Calu3 (cell line): ENCODE results near the gene CEP70. TPM values are rescaled to one million over a fixed set of nuclear protein-coding genes. Genes with fewer than 3 reads are reported as not detected.

Experiments
- BruUV-seq: library from RNA; stranded (reverse); fragments of 400-500 nt; replicated peaks from 2 replicates; lab custom pipeline; 2021; lab: Mats Ljungman, UMichigan
- CTCF ChIA-PET: fragments of 300-600 bp; sonication (Branson Sonifier 250); formaldehyde crosslinking; loops from one replicate; lab custom pipeline; 2022; ENCODE audit warnings: antibody characterized with exemption; lab: Charles Lee
- DNase-seq: peaks from one replicate; pipeline ENCODE4 v3.0.0; 2022
- H3K27ac Mint-ChIP-seq: one replicate; pipeline ENCODE4 v1.8.0; 2022; ENCODE audit warnings: mixed read lengths; ENCODE audit not compliant: unreplicated experiment
- H3K27me3 Mint-ChIP-seq: one replicate; pipeline ENCODE4 v1.8.0; 2022; ENCODE audit warnings: mixed read lengths; ENCODE audit not compliant: unreplicated experiment
- H3K36me3 Mint-ChIP-seq: one replicate; pipeline ENCODE4 v1.8.0; 2022; ENCODE audit warnings: mild to moderate bottlenecking, moderate library complexity, mixed read lengths; ENCODE audit not compliant: insufficient read depth, unreplicated experiment
- H3K4me1 Mint-ChIP-seq: one replicate; pipeline ENCODE4 v1.8.0; 2022; ENCODE audit warnings: mild to moderate bottlenecking, low read depth, mixed read lengths; ENCODE audit not compliant: unreplicated experiment
- H3K4me3 Mint-ChIP-seq: one replicate; pipeline ENCODE4 v1.8.0; 2022; ENCODE audit warnings: mild to moderate bottlenecking, low read depth, moderate library complexity, mixed read lengths; ENCODE audit not compliant: unreplicated experiment
- H3K9me3 Mint-ChIP-seq: one replicate; pipeline ENCODE4 v1.8.0; 2022; ENCODE audit warnings: low read depth, mixed read lengths; ENCODE audit not compliant: unreplicated experiment
- intact Hi-C: fragments of 100-400 bp; cut with micrococcal nuclease; formaldehyde crosslinking; loops from one replicate; pipeline ENCODE4 v1.10.0; 2022; ENCODE audit not compliant: unreplicated experiment
- total RNA-seq: library from RNA; stranded (reverse); gene quantifications from 2 replicates; pipeline ENCODE4 v1.2.3, GENCODE V29; 2022
- TF ChIP-seq, protein P1 (sequence below): fragments of 200-600 bp; IDR thresholded peaks from one replicate; pipeline ENCODE4 v1.8.0; 2022; ENCODE audit warnings: antibody characterized with exemption; ENCODE audit not compliant: unreplicated experiment

CEP70 gene
- total RNA-seq, 1 experiment from 2014 or later = 99.1 TPM

DNA sequence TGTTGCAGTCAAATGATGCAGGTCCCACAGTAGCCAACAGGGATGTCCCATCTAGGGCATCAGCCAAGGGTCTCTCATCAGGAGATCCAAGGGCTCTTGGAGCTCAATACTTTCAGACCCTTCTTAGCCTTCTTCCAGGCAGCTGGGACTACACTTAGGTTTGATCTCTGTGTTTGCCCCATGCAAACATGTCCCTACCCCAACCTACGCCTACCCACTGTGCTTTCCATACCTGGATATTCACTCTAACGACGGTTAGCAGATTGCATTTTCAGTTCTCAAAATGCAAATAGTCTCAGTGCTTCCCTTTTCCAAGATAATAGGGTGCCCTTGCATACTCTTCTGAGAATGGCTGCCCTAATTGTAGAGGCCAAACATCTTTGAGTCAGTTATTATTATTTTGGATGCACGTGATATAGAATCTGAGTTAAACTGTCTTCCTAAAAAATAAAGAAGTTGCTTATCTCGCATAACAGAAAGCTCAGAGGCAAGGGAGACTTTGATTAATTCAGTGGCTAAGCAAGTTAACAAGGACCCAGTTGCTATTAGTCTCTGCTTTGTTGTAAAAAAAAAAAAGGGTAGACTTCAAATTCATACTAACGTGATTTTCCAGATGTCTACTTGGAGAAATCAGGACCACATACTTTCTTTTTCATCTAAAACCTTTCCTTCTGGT is 1.0 kb upstream of the CEP70 start:
- Mint-ChIP-seq H3K27ac (peak overlapping the region; percentile 90), H3K4me3 (peak overlapping the region; percentile 80), H3K36me3 (peaks cover 37% of the 10 kb centered on the region), H3K27me3 (no peaks in the 10 kb centered on the region), H3K9me3 (no peaks in the 10 kb centered on the region), H3K4me1 (peaks cover 38% of the 10 kb centered on the region)
- no TSS peak for BruUV-seq
- TF ChIP-seq, protein P1, sequence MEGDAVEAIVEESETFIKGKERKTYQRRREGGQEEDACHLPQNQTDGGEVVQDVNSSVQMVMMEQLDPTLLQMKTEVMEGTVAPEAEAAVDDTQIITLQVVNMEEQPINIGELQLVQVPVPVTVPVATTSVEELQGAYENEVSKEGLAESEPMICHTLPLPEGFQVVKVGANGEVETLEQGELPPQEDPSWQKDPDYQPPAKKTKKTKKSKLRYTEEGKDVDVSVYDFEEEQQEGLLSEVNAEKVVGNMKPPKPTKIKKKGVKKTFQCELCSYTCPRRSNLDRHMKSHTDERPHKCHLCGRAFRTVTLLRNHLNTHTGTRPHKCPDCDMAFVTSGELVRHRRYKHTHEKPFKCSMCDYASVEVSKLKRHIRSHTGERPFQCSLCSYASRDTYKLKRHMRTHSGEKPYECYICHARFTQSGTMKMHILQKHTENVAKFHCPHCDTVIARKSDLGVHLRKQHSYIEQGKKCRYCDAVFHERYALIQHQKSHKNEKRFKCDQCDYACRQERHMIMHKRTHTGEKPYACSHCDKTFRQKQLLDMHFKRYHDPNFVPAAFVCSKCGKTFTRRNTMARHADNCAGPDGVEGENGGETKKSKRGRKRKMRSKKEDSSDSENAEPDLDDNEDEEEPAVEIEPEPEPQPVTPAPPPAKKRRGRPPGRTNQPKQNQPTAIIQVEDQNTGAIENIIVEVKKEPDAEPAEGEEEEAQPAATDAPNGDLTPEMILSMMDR = no peak
- no peak for DNase-seq
- CTCF ChIA-PET = interaction anchor here (0.6 to 3.3 kb wide), 15 partner anchors 11 to 734 kb away, joined by 3 to 94 read pairs (median 5); partner anchors contain the start of gene FAIM
- intact Hi-C loops = loop anchor here (1.0 to 10.0 kb wide), 10 partner anchors 92 to 410 kb away; partner anchors contain the start of genes ARMC8 and PIK3CB

DNA sequence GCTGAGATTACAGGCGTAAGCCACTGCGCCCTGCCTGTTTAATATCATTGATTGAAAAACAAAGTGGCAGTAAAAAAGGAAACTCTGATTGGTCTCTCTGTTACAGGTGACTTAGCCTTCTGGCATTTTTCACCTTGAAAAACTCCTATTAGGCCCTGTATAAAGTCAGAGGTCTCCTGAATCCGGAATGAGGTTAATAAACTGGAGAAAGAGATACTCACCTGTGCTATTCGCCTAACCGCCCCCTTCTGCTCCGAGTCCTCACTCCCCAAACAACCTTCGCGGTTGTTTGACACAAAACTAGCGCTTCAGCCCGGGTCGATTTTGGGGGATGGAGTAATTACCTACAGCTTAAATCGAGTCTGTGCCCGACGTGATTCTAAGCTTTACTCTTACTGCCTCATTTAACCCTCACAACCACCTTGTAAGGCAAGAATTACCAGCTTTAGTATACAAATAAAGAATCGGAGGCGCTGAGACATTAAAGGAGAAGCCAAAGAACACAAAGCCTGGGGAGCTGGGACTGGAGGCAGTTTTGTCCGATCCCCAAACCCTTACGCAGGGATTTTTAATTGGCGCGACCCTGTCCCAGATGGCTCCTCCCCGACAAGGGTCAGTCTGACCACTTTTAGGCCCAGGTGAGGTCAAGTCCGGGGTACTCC is 441 bp downstream of the CEP70 start:
- TSS peak; percentile 50 for BruUV-seq
- Mint-ChIP-seq H3K4me1 (peaks cover 38% of the 10 kb centered on the region), H3K4me3 (peak overlapping the region; percentile 80), H3K9me3 (no peaks in the 10 kb centered on the region), H3K27me3 (no peaks in the 10 kb centered on the region), H3K36me3 (peaks cover 42% of the 10 kb centered on the region), H3K27ac (peak overlapping the region; percentile 90)
- peak; percentile 43 for DNase-seq
- intact Hi-C loops = loop anchor here (1.0 to 10.0 kb wide), 11 partner anchors 93 to 409 kb away; partner anchors contain the start of genes ARMC8 and PIK3CB
- CTCF ChIA-PET = interaction anchor here (0.6 to 3.3 kb wide), 19 partner anchors 12 to 736 kb away, joined by 3 to 94 read pairs (median 4); partner anchors contain the start of gene FAIM
- TF ChIP-seq, protein P1 = no peak

DNA sequence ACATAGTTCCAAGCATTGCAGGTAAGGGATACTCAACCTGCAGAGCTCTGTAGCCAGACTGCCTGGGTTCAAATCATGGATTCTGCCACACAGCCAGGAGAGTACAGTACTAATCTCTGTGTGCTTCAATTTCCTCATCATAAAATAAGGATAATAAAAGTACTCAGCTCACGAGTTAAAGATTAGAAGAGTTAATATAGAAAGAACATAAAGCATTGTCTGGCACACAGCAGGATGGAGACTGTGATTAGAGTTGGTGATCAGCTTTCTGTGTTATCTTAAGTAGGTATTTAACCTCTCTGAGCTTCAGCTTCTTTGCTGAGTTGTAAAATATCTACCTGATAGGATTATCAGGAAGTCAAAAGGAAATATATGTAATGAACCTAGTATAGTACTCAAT is 2.7 kb downstream of the CEP70 start:
- peaks cover 1% of the 10 kb centered on the region for H3K9me3 Mint-ChIP-seq
- TF ChIP-seq, protein P1 = no peak
- no peaks in the 10 kb centered on the region for H3K27me3 Mint-ChIP-seq
- intact Hi-C loops = loop anchor here (5.0 to 10.0 kb wide), 4 partner anchors 114 to 407 kb away; partner anchors contain the start of gene ARMC8
- no TSS peak for BruUV-seq
- peaks cover 46% of the 10 kb centered on the region for H3K36me3 Mint-ChIP-seq
- no peak overlapping the region for H3K4me3 Mint-ChIP-seq
- H3K27ac Mint-ChIP-seq = no peak overlapping the region
- CTCF ChIA-PET = interaction anchor here (0.6 to 0.7 kb wide), 2 partner anchors 275 to 331 kb away, joined by 3 to 6 read pairs; no protein-coding TSS in a partner anchor
- no peak for DNase-seq
- peaks cover 23% of the 10 kb centered on the region for H3K4me1 Mint-ChIP-seq

DNA sequence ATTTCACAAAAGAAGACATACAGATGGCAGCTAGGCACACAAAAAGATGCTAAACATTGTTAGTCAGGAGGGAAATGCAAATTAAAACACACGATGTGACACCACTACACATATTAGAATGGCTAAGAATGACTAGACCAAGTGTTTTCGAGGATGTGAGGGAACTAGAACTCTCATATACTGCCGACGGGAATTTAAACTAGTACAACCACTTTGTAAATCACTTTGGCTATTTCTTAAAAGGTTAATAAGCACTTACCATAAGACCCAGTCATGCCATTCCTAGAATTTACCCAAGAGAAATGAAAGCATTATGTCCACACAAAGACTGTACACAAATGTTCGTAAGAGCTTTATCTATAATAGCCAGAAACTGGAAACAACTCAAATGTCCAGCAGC is 5.6 kb downstream of the CEP70 start:
- CTCF ChIA-PET = no interaction called here
- no peak for DNase-seq
- Mint-ChIP-seq H3K36me3 (peaks cover 32% of the 10 kb centered on the region), H3K27me3 (no peaks in the 10 kb centered on the region), H3K4me1 (peaks cover 36% of the 10 kb centered on the region), H3K27ac (no peak overlapping the region), H3K9me3 (peaks cover 3% of the 10 kb centered on the region), H3K4me3 (no peak overlapping the region)
- BruUV-seq = no TSS peak
- TF ChIP-seq, protein P1 = no peak
- intact Hi-C loops = no loop called here
